Kidney (tissue), 14 donors: ENCODE results near the gene MEGF11. TPM values are rescaled to one million over a fixed set of nuclear protein-coding genes. Genes with fewer than 3 reads are reported as not detected.

Experiments
- DNase-seq, 5 donors: peaks; one replicate each; pipeline ENCODE4 v3.0.0-alpha.2; 2013 to 2020
- FAIRE-seq: peaks from 2 replicates; lab custom pipeline; 2012; peaks lifted over from hg19 to GRCh38; lab: Jason Lieb, UNC
- H3K27ac ChIP-seq, 2 donors: one replicate each; pipeline ENCODE4 v1.7.0; 2013; ENCODE audit warnings: low read depth in 2 of 2, low read length in 2 of 2, inconsistent platforms in 1 of 2
- H3K27me3 ChIP-seq: one replicate; pipeline ENCODE4 v1.7.1; 2013; ENCODE audit warnings: low read length, inconsistent platforms; ENCODE audit not compliant: control insufficient read depth, insufficient read depth
- H3K36me3 ChIP-seq, 3 donors: one replicate each; pipeline versions ENCODE4 v1.7.0 to v1.7.1; 2013; ENCODE audit warnings: low read length in 3 of 3, control low read depth in 1 of 3, inconsistent platforms in 1 of 3; ENCODE audit not compliant: insufficient read depth in 3 of 3, control insufficient read depth in 2 of 3
- H3K4me1 ChIP-seq, 3 donors: one replicate each; pipeline versions ENCODE4 v1.7.0 to v1.7.1; 2013; ENCODE audit warnings: low read length in 3 of 3, inconsistent platforms in 1 of 3, low read depth in 1 of 3; ENCODE audit not compliant: control insufficient read depth in 2 of 3, insufficient read depth in 2 of 3
- H3K4me3 ChIP-seq, 3 donors: one replicate each; pipeline versions ENCODE4 v1.7.0 to v1.8.1; 2013; ENCODE audit warnings: low read length in 3 of 3, control low read depth in 1 of 3, inconsistent platforms in 1 of 3
- H3K9ac ChIP-seq, 3 donors: one replicate each; pipeline versions ENCODE4 v1.7.0 to v1.7.1; 2013; ENCODE audit warnings: low read length in 3 of 3, control low read depth in 1 of 3, inconsistent platforms in 1 of 3
- H3K9me3 ChIP-seq, 3 donors: one replicate each; pipeline versions ENCODE4 v1.7.0 to v1.7.1; 2013; ENCODE audit warnings: low read length in 3 of 3, control low read depth in 1 of 3, inconsistent platforms in 1 of 3; ENCODE audit not compliant: control insufficient read depth in 2 of 3, insufficient read depth in 1 of 3
- intact Hi-C: fragments of 100-400 bp; cut with DNase I; formaldehyde crosslinking; loops from one replicate; pipeline ENCODE4 v1.11.1; 2022
- polyA plus RNA-seq: library from polyadenylated mRNA; stranded (reverse); fragments of 350-450 nt; fragmentation: Illumina TruSeq; extraction: RNeasy Lipid Tissue Mini Kit (QIAGEN cat#74804); gene quantifications from one replicate; pipeline ENCODE4 v1.2.3, GENCODE V29; 2014; ENCODE audit warnings: low read depth, low replicate concordance; ENCODE audit not compliant: insufficient read depth
- total RNA-seq: library from RNA; stranded (reverse); fragmentation: NEBNext Ultra II Directional; extraction: Animal tissue kit (Norgen Biotek cat#: 25700); gene quantifications from one replicate; pipeline ENCODE4 v1.2.1, GENCODE V29; 2021
- TF ChIP-seq, protein P1 (sequence below): IDR thresholded peaks from 3 replicates; pipeline ENCODE4 v1.5.1; 2012; ENCODE audit warnings: mild to moderate bottlenecking, moderate library complexity, borderline replicate concordance; ENCODE audit not compliant: insufficient read depth; ENCODE audit errors: extremely low read depth
- donor health status: control.
- donor health status: control.
- donor health status: control.
- donor health status: control.
- donor health status: control.
- donor health status: DM: yes; HTN: yes; CAD: no.
- donor health status: Normal renal cell carcinoma (clear cell type).

Gene MEGF11
- total and polyA plus RNA-seq, 2 donors from 2014 or later: 10.4 to 41.8 TPM

- intact Hi-C loops: no loop called here
- Histone ChIP-seq H3K36me3 (peaks cover 2 to 33% (median 12%) of the 10 kb centered on the region in 3 donors), H3K4me1 (no peaks in the 10 kb centered on the region), H3K4me3 (no peak overlapping the region), H3K9me3 (no peaks in the 10 kb centered on the region), H3K9ac (no peak overlapping the region), H3K27ac (no peak overlapping the region), H3K27me3 (no peaks in the 10 kb centered on the region)
- FAIRE-seq (no peak), DNase-seq (peak in 1 of 5 donors; percentile 13)
- TF ChIP-seq, protein P1, sequence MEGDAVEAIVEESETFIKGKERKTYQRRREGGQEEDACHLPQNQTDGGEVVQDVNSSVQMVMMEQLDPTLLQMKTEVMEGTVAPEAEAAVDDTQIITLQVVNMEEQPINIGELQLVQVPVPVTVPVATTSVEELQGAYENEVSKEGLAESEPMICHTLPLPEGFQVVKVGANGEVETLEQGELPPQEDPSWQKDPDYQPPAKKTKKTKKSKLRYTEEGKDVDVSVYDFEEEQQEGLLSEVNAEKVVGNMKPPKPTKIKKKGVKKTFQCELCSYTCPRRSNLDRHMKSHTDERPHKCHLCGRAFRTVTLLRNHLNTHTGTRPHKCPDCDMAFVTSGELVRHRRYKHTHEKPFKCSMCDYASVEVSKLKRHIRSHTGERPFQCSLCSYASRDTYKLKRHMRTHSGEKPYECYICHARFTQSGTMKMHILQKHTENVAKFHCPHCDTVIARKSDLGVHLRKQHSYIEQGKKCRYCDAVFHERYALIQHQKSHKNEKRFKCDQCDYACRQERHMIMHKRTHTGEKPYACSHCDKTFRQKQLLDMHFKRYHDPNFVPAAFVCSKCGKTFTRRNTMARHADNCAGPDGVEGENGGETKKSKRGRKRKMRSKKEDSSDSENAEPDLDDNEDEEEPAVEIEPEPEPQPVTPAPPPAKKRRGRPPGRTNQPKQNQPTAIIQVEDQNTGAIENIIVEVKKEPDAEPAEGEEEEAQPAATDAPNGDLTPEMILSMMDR: no peak
Observed at GRCh38 chr15:65885668-65886218, 367.8 kb downstream of the MEGF11 start.

GRCh38 chr15:65884511-65884910 lies 369.0 kb downstream of the MEGF11 start:
- Histone ChIP-seq H3K27me3 (no peaks in the 10 kb centered on the region), H3K27ac (no peak overlapping the region), H3K4me1 (no peaks in the 10 kb centered on the region), H3K9me3 (no peaks in the 10 kb centered on the region), H3K9ac (no peak overlapping the region), H3K36me3 (peaks cover 2 to 44% (median 16%) of the 10 kb centered on the region in 3 donors), H3K4me3 (no peak overlapping the region)
- TF ChIP-seq, protein P1: no peak
- FAIRE-seq: no peak
- peak in 2 of 5 donors; percentile 26 to 38 for DNase-seq
- intact Hi-C loops: no loop called here

DNA sequence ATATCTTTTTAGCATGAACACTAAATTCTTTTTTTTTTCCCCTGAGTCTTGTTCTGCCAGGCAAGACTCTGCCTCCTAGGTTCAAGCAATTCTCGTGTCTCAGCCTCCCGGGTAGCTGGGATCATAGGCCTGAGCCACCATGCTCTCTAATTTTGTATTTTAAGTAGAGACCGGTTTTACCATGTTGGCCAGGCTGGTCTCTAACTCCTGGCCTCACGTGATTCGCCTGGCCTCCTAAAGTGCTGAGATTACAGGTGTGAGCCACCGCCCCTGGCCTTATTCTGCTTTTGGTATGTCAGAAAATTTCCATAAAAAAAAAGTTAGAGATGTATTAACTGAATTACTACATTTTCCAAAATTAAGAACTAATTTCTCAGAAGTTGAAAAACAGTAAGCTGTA lies 370.0 kb downstream of the MEGF11 start:
- intact Hi-C loops: no loop called here
- Histone ChIP-seq H3K9ac (no peak overlapping the region), H3K4me3 (no peak overlapping the region), H3K9me3 (no peaks in the 10 kb centered on the region), H3K27me3 (no peaks in the 10 kb centered on the region), H3K27ac (no peak overlapping the region), H3K36me3 (peaks cover 0 to 41% (median 15%) of the 10 kb centered on the region in 3 donors), H3K4me1 (no peaks in the 10 kb centered on the region)
- TF ChIP-seq, protein P1: no peak
- FAIRE-seq: no peak
- DNase-seq: no peak
